ENCODE results near the gene KANK4. TPM values are rescaled to one million over a fixed set of nuclear protein-coding genes. Genes with fewer than 3 reads are reported as not detected.

KANK4 gene
- polyA plus RNA-seq, 1 experiment: not detected

DNA sequence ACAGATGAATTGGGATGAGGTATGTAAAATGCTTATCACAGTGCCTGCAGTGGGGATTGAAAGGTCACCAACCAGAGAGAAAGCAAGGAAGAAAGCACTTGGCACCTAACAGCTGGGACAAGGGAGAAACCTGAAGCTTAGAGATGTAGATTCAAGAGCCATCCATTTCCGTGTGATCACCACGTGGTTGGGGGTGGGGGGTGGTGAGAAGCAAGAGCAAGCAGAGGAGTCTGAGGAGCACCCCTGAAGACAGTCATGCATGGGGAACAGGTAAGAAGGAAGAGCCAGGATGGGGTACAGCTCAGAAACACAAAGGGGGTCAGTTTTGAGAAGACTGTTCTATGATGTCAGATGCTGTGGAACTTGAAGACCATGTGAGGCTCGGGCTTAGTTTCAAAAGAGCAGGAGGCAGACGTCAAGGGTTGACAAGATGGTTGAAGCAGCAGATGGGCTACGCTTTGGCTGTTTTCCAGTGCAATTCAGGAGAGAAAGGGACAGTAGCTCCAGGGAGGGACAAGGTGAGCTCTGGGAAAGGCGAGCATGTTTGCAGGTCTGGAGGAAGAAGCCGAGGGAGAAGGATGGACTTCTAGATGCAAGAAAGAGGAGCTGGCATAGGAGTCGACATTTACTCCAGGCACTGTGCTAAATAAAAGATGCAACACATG lies 17.4 kb downstream of the KANK4 start:
- H3K27ac ChIP-seq (ENCODE audit: low read depth, low read length): no peak overlapping the region
- no peaks in the 10 kb centered on the region for H3K9me3 ChIP-seq (ENCODE audit: control insufficient read depth, insufficient read depth, low read length)
- POLR2A ChIA-PET: no interaction called here
- H3K27me3 ChIP-seq (ENCODE audit: control insufficient read depth, insufficient read depth, low read length): no peaks in the 10 kb centered on the region
- TF ChIP-seq, protein P1, sequence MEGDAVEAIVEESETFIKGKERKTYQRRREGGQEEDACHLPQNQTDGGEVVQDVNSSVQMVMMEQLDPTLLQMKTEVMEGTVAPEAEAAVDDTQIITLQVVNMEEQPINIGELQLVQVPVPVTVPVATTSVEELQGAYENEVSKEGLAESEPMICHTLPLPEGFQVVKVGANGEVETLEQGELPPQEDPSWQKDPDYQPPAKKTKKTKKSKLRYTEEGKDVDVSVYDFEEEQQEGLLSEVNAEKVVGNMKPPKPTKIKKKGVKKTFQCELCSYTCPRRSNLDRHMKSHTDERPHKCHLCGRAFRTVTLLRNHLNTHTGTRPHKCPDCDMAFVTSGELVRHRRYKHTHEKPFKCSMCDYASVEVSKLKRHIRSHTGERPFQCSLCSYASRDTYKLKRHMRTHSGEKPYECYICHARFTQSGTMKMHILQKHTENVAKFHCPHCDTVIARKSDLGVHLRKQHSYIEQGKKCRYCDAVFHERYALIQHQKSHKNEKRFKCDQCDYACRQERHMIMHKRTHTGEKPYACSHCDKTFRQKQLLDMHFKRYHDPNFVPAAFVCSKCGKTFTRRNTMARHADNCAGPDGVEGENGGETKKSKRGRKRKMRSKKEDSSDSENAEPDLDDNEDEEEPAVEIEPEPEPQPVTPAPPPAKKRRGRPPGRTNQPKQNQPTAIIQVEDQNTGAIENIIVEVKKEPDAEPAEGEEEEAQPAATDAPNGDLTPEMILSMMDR (IDR thresholded peaks at IDR 0.05; ENCODE audit: low read depth, low read length): no peak
- no peak overlapping the region for H3K4me3 ChIP-seq (ENCODE audit: low read depth, low read length)
- CTCF ChIA-PET: no interaction called here
- no peak for DNase-seq (ENCODE audit: low read depth, low spot score)

DNA sequence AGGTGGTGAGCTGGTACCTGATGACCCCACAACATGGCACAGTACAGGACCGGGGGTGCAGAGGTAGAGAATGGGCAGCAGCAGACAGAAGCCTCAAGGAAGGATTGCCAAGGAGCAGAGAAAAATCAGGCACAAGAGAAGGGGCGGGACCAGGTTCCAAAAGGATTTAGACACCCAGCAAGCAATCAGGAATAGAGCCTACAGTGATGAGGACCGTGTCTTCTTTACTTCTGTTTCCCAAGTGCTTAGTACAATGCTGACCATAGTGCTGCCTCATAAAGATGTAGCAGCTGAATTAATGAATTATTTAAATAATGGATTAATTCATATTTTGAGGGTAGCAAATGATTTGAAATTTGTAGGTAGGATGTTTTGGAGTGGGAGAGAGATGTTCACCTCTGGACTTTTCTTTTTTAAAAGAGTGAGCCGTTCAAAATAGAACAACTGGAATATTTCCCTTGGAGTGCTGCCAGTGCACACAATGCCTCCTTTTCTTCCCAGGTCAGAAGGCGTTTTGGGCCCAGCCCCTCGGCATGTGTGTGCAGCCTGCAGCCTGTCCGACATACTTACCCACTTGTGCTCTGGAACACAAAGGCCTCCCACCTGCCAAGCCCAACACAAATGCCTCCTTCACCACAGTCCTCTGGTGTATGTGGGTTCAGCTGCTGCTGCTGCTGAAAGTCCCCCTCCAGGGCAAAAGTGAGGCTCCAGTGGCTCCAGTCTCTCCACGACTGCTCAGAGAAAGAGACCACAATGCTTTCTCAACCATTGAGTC lies 19.6 kb downstream of the KANK4 start:
- DNase-seq (ENCODE audit: low read depth, low spot score): no peak
- Histone ChIP-seq H3K27me3 (ENCODE audit: control insufficient read depth, insufficient read depth, low read length) (no peaks in the 10 kb centered on the region), H3K27ac (ENCODE audit: low read depth, low read length) (no peak overlapping the region), H3K9me3 (ENCODE audit: control insufficient read depth, insufficient read depth, low read length) (no peaks in the 10 kb centered on the region), H3K4me3 (ENCODE audit: low read depth, low read length) (no peak overlapping the region)
- CTCF ChIA-PET: interaction anchor here (1.5 kb wide), 1 partner anchor 124 kb away, joined by 9 read pairs; no protein-coding TSS in a partner anchor
- TF ChIP-seq, protein P1 (IDR thresholded peaks at IDR 0.05; ENCODE audit: low read depth, low read length): no peak
- POLR2A ChIA-PET: no interaction called here

DNA sequence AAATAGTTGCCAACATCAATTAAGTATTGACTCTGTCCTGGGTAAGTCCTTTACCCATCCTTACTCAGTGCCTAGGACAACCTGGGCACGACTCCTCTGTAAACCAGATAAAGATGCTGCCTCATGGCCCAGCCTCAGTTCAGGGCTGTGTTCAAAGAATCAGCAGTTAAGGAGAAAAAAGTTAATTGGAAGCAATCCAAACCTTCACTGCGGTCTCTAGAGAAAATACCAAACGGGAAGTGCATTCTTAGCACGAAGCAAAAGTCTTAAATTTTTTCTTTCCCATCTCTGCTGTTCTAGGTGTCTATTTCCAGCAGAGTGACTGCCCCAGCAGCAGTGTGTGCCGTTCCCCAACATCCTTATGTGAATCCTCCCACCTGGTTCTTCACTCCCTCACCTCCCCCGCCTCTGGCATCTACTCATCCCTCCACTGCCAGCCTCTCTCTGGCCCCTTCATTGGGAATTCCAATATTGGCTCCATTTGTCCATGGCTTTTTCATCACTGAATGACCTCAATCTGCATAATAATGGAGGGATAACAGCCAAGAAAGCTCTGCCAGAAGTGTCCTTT lies 23.2 kb downstream of the KANK4 start:
- TF ChIP-seq, protein P1 (IDR thresholded peaks at IDR 0.05; ENCODE audit: low read depth, low read length): no peak
- ChIA-PET CTCF (no interaction called here), POLR2A (no interaction called here)
- H3K9me3 ChIP-seq (ENCODE audit: control insufficient read depth, insufficient read depth, low read length): no peaks in the 10 kb centered on the region
- no peaks in the 10 kb centered on the region for H3K27me3 ChIP-seq (ENCODE audit: control insufficient read depth, insufficient read depth, low read length)
- DNase-seq (ENCODE audit: low read depth, low spot score): no peak
- no peak overlapping the region for H3K27ac ChIP-seq (ENCODE audit: low read depth, low read length)
- H3K4me3 ChIP-seq (ENCODE audit: low read depth, low read length): no peak overlapping the region

DNA sequence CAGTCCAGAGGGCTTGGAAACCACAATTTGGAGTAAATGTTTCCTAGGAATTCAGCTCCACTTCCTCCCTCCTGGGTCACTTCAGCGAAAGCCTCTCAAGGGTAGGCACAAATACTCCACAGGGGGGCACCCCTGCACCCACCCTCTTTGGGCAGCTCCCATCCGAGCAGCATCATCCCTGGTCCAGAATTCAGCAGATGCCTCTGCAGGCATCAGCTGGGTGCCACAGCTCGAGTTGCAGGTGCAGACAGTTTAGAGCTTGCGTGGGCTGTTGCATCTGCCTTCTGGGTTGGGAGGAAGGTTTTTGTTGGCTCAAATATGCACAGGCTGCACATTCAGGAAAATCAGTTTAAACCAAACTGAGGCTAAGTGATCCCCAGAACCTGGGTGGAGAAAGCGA lies 25.0 kb downstream of the KANK4 start:
- no peaks in the 10 kb centered on the region for H3K27me3 ChIP-seq (ENCODE audit: control insufficient read depth, insufficient read depth, low read length)
- H3K4me3 ChIP-seq (ENCODE audit: low read depth, low read length): no peak overlapping the region
- ChIA-PET CTCF (no interaction called here), POLR2A (no interaction called here)
- no peaks in the 10 kb centered on the region for H3K9me3 ChIP-seq (ENCODE audit: control insufficient read depth, insufficient read depth, low read length)
- TF ChIP-seq, protein P1 (IDR thresholded peaks at IDR 0.05; ENCODE audit: low read depth, low read length): no peak
- DNase-seq (ENCODE audit: low read depth, low spot score): no peak
- H3K27ac ChIP-seq (ENCODE audit: low read depth, low read length): no peak overlapping the region

DNA sequence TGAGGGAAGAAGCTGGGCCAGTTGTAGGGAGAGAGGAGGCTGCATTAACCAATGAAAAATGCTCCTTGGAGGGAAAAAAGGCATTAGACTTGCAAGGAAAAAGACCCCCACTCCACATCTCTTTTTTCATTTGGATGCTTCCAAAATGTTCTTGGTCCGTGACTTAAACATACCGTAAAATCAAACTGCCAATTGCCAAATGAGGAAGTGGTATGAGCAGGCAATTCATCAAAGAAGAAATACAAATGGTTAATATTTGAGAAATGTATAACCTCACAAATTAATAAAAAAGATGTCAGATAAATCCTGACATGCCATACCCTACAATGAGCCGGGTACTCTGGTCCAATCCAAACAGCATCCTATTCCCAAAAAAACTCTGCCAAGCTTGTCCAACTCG lies 30.6 kb downstream of the KANK4 start:
- DNase-seq (ENCODE audit: low read depth, low spot score): no peak
- ChIA-PET CTCF (no interaction called here), POLR2A (no interaction called here)
- Histone ChIP-seq H3K9me3 (ENCODE audit: control insufficient read depth, insufficient read depth, low read length) (no peaks in the 10 kb centered on the region), H3K27me3 (ENCODE audit: control insufficient read depth, insufficient read depth, low read length) (no peaks in the 10 kb centered on the region), H3K4me3 (ENCODE audit: low read depth, low read length) (no peak overlapping the region), H3K27ac (ENCODE audit: low read depth, low read length) (no peak overlapping the region)
- TF ChIP-seq, protein P1 (IDR thresholded peaks at IDR 0.05; ENCODE audit: low read depth, low read length): no peak
